HG02840 (cell line): Measurements from ENCODE around the gene SMCHD1.
"Not testable (repeated sequence)": the region's sequence is repeated elsewhere in the genome, so short reads cannot be mapped to it uniquely, and the experiment has no call there.

Experiments
- ATAC-seq: cut with Tn5 transposase; IDR thresholded peaks from one replicate; pipeline ENCODE4 v1.9.1; 2021; ENCODE audit warnings: mild to moderate bottlenecking, moderate library complexity, moderate number of reproducible peaks; ENCODE audit not compliant: unreplicated experiment, low FRiP score

SMCHD1 gene

DNA sequence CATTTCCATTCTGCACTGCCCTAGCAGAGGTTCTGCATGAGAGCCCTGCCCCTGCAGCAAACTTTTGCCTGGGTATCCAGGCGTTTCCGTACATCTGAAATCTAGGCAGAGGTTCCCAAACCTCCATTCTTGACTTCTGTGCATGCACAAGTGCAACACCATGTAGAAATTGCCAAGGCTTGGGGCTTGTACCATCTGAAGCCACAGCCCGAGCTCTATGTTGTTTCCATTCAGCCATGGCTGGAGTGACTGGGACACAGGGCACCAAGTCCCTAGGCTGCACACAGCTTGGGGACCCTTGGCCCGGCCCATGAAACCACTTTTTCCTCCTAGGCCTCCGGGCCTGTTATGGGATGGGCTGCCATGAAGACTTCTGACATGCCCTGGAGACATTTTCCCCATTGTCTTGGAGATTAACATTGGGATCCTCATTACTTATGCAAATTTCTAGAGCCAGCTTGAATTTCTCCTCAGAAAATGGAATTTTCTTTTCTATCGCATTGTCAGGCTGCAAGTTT lies 154.2 kb downstream of the SMCHD1 start:
- not testable (repeated sequence) for ATAC-seq

DNA sequence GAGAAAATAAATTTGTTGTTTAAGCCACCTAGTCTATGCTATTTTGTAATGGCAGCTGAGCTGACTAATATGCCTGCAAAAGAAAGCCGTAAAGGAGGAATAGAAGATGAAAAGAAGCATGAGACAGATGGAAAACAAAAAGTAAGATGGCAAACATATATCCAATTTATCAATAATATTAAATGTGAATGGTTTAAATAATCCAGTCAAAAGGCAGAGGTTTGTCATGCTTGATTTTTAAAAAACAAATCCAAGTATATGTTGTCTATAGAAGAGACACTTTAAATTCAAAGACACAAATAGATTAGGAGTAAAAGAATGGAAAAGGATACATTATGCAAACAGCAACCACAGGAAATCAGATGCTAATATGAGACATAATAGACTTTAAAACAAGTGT lies 155.9 kb downstream of the SMCHD1 start:
- ATAC-seq = no peak

DNA sequence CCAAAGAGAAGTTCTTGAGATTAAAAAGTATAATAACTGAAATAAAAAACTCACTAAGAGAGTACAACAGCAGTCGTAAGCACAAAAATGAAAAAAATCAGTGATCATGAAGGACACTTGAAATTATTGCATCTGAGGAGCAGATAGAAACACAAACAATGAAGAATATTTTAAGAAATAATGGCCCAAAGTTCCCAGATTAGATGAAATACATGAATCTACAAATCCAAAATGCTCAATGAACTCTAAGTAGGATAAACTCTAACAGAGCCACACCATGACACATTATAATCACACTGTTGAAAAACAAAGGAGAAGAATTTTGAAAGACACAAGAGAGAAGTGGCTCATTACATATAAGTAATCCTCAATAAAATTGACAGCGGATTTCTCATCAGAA lies 159.4 kb downstream of the SMCHD1 start:
- ATAC-seq = no peak

DNA sequence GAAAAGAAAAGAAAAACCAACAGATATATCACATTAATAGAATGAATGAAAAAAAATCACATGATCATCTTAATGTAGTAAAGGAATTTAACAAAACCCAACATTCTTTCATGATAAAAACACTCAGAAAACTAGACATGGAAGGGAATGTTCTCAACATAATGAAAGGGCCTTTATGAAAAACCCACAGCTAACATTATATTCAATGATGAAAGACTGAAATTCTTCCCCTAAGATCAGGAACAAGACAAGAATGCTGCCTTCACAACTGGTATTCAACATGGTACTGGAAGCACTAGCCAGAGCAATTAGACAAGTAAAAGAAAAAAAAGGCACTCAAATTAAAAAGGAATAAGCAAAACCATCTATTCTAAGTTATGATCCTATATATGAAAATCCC lies 162.8 kb downstream of the SMCHD1 start:
- ATAC-seq = no peak

DNA sequence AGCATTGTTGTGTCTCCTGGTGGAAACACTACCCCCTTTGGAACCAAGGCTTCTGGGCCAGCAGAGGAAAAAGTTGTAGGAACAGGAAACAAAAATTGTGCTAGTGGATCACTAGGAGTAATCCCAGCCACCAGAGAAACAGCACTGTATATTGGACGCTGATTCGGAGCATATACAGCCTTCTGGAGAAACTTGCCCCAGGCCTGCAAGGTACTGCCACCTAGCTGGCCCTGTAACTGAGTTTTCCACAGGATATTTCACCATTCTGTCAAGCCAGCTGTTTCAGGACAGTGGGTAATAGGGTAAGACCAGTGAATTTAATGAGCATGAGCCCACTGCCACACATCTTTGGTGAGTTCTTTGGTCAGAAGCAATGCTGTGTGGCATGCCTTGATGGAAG lies 166.2 kb downstream of the SMCHD1 start:
- no peak for ATAC-seq

DNA sequence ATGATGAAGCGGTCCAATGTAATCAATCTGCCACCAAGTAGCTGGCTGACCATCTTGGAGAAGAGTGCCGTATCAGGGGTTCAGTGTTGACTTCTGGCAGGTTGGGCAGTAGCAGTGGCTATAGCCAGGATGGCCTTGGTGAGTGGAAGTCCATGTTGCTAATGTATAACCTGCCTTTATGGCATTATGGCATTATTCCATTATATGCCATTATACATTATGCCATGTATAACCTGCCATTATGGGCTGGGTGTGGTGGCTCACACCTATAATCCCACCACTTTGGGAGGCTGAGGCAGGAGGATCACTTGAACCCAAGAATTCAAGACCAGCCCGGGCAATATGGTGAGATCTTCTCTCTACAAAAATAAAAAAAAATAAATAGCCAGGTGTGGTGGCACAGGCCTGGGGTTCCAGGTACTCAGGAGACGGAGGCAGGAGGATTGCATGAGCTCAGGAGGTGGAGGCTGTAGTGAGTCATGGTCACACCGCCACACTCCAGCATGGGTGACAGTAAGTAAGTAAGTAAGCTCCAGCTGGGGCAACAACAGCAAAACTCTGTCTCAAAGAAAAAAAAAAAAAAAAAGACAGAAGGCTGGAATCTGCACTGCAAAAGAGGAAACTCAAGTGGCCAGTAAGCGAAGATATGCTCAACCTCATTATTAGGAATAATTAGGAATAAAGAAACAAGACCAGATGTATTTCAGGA lies 166.8 kb downstream of the SMCHD1 start:
- no peak for ATAC-seq

DNA sequence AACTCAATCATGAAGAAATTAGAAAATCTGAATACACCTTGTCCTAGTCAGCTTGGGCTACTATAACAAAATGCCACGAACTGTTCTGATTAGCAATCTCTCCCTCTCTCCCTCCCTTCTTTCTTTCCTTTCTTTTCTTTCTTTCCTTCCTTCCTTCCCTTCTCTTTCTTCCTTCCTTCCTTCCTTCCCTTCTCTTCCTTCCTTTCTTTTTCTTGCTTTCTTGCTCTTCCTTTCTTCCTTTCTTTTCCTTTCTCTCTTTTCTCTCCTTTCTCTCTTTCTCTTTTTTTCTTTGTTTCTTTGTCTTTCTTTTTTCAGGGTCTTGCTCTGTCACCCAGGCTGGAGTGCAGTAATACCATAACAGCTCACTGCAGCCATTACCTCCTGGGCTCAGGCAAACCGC lies 167.7 kb downstream of the SMCHD1 start:
- ATAC-seq = no peak

DNA sequence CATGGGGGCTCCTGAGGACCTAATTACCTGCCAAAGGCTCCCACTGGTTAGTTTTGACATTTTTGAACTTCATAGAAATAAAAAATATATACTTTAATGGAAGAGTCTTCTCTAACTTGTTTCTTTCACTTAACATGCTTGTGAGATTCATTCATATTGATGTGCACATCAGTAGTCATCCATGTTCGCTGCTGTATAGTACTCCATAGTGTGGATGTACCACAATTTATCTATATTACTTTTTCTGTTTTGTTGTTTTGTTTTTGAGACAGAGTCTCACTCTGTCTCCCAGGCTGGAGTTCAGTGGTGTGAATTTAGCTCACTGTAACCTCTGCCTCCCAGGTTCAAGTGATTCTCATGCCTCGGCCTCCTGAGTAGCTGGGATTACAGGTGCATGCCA lies 168.4 kb downstream of the SMCHD1 start:
- no peak for ATAC-seq

DNA sequence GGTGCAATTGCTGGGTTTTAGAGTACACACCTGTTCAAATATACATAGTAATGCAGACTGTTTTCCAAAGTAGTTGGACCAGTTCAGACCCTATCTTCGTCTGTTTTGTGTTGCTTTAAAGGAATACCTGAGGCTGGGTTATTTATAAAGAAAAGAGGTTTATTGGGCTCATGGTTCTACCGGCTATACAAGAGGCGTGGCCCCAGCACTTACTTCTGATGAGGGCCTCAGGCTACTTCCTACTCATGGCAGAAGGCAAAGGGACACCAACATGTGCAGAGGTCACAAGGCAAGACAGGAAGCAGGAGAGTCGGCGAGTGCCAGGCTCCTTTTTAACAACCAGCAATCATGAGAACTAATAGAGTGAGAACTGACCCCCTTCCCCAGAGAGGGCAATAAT lies 169.3 kb downstream of the SMCHD1 start:
- no peak for ATAC-seq

DNA sequence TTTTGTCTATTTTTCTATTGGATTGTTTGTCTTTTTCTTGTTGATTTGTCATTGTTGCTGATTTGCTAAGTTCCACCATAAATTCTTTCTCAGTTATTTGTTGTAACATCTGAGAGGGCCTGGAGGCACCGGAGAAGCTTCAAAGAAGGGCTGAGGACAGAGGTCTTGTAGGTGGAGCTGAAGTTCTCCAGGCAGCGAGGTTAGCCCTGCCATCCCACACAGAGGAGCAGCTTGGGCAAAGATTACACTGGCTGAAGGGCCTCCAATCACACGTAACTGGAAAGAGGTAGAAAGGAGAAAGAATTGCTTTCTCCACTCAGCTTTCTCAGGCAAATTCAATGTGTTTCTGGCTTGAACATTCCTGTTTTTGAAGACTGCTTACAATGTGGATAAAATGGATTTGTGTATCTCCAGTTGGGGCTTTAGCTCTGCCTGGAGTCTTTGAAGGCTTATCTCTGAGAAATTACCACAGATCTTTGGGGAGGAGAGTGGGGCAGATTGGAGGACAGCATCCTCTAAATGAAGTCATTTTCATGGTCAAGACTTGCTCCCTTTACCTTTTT lies 170.2 kb downstream of the SMCHD1 start:
- no peak for ATAC-seq

DNA sequence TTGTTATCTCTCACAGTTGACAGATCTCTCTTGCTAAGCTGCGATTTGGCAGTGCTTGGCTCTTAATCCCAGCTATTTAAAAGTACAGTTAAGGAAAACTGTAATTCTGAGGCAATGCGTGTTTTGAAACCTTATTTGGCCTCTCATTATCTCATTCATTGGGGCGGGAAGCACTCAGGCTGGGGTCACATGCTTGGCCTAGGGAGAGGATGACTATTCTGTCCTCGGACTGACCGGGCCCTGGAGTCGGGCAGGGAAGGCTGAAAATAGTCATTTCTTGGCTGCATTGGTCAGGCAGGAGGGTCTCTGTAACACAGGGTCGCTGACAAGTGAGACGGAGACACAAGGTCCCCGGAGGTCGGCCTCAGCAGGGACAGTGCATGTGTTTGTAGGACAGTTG lies 171.1 kb downstream of the SMCHD1 start:
- no peak for ATAC-seq

DNA sequence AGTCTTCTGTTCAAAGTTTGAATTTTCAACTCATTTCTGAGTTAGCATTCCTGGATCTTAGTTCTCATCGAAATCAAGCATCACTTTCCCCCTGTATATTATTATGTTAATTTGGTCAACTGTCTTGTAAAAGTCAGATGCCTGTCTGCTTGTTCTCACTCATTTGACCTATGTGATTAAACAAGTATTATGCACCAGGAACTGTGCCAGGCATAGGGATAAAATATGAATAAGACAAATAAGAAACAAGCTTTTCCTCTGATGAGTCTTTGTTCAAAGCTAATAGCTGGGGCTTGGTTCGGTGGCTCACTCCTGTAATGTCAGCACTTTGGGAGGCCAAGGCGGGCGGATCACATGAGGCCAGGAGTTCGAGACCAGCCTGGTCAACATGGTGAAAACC lies 171.5 kb downstream of the SMCHD1 start:
- ATAC-seq = no peak

DNA sequence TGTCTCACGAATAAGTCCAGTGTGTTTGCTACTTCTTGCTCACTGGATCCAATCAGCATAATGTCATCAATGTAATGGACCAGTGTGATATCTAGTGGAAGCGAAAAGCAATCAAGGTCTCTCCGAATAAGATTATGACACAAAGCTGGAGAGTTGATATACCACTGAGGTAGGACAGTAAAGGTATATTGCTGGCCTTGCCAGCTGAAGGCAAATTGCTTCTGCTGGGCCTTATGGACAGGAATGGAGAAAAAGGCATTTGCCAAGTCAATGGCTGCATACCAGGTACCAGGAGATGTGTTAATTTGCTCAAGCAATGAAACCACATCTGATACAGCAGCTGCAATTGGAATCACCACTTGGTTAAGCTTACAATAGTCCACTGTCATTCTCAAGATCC lies 180.6 kb downstream of the SMCHD1 start:
- ATAC-seq = not testable (repeated sequence)

DNA sequence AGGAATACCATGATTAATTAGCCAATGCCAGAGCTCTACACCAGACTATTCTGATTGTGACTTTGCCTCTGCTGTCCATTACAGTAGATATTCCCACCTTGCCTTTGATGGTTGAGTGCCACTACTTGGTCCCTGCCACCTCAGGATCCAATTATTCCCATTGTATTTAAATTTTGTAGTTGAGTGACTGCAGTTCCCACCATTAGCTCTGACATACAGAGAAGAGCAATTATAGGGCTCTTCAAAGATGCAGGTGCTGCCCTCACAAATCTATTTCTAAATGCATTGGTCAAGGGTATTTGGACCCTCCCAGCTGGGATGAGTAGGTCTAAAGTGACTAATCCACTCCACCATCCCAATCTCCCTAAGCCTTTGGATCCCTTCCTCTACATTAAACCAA lies 181.8 kb downstream of the SMCHD1 start:
- ATAC-seq = not testable (repeated sequence)

DNA sequence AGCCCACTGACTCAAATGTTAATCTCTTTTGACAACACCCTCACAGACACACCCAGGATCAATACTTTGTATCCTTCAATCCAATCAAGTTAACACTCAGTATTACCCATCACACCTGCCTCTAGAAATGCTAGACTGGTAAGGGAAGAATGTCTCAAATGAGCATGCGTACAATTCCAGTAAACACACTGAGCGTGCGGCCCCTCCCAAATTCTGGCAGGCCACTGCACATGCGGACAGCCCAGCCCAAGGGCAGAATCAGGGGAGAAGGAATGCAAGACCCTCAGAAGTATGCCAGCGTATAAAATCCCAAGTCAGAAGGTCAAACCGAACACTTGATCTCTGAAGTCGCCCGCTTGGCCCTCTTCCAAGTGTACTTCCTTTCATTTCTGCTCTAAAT lies 183.7 kb downstream of the SMCHD1 start:
- no peak for ATAC-seq

DNA sequence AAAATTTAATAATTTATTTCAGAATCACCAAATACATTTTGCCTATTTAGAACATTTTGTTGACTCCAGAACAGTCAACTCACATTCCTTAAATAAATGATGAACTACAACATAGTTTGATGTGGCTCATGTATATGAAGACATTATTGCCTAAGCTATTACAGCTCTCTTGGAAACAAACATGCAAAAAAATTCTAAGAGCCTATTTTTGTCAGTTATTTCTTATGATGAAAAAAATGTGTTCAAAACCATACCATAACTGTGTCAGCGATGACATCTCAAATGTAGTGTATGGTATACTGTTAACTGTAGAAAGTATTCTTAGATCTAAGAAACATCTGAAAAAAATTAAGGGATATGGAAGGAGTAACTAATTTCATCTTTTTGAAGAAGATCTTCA lies 185.0 kb downstream of the SMCHD1 start:
- ATAC-seq = no peak

DNA sequence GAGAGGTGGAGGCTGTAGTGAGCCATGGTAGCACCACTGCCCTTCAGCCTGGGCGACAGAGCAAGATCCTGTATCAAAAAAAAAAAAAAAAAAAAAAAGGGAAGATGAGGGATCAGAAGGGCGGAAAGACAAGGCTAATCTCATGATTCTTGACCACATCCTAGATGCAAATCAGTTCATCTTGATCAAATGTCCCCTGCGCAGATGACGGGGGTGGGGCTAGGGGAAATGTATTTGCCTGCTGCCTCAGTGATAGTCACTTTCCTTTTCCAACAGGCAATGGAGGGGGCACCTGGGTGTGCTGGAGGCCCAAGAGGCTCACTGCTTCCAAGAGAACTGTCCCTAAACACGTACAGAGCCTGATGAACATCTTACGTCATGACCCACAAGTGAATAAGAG lies 187.6 kb downstream of the SMCHD1 start:
- ATAC-seq = no peak

DNA sequence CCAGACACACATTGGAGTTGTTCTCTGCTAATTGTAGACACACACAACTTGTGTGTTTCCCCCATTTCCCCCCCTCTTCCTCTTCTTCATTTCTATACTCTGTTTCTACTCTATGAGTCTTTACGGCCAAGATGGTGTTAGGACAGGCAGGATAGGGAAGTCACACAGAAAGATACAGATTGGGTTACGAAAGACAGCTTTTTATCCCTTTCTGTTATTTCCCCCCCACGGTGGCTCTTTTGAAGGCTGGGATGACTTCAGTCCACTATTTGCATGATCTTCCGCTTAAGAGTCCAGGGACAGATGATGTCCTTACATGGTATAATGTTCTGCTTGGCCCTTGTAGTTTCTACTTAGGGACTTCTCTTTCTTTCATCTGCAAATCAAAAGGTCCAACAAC lies 189.6 kb downstream of the SMCHD1 start:
- no peak for ATAC-seq

DNA sequence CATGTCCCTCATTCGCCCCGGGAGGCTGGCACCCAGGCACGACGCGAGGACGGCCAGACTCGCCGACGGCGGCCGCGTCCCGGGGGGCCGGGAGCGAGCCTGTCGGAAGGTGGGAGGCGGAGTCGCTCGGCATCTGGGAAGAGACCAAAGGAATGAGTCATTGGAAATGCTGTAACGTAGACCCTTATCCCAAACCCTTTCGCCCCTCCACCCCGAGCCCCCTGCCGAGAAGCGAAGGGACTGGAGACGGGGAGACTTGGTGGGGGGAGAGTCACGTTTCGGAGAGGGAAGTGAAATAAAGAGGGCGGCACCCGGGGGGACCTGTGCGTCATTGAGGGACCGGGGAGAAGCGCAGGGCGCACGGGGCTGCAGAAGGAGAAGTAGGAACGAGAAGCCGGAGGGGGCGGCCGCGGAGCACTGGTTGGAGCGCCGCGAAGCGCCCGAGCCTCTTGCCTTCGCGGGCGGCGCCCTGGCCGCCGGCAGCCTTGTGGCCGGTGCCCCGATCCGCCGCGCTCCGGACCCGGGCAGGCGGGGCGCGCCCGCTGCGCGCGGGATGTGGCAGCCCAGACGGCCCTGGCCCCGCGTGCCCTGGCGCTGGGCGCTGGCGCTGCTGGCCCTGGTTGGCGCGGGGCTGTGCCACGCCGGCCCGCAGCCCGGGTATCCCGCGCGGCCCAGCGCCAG lies 191.2 kb downstream of the SMCHD1 start, which contains the start of gene EMILIN2:
EMILIN2 (plus strand) TSS at position 371 of the 681 bp plus-strand sequence; CDS start at position 554, 183 bp downstream.
- peak; percentile 44 for ATAC-seq

DNA sequence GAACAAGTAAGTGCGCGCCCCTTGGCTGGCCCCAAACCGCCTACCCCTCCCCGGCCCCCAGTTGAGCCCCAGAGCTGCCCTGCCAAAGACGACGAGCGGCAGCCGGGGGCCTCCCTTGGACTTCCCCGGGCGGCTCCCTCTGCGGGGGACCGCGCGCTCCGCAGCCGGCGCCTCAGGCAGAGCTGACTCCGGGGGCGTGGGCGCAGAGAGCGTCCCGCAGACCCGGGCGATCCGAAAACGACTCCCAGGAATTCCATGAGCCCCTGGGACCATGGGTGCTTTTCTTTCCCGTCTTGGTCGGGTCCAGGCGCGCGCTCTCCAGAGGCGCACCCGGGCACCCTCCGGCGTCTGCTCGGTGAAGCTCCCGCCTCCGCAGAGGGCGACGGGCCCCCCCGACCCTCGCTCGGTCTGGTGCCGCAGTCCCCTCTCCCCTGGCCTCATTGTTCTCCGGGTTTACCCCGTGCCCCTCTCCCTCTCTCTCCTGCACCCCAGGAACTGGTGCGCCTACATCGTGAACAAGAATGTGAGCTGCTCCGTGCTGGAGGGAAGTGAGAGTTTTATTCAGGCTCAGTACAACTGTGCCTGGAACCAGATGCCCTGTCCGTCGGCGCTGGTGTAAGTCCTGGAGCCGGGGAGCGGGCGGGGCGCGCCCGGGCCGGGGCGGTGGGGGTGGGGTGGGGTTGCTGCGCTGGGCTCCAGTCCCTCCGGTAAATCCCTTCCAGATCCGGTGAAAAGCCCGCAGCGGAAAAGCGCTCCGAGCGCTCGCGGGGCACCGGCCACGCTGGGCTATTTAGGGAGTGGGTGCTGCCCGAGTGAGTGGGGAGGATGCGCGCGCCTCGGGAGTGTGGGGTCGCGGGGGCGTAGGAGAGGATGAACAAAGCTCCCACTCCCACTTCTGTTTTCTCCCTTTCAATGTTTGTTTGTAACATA lies 192.1 kb downstream of the SMCHD1 start:
- peak; percentile 52 for ATAC-seq
